Prostate gland (tissue), 2 donors: ENCODE data around the gene CWC25. TPM values are rescaled to one million over a fixed set of nuclear protein-coding genes. Genes with fewer than 3 reads are reported as not detected.

Experiments used
- DNase-seq: peaks from one replicate; pipeline ENCODE4 v3.0.0-alpha.2; 2019; ENCODE audit warnings: low spot score
- H3K27ac ChIP-seq, 2 donors: fragments of 200-600 bp; sonication (generic); 2 replicates each; pipeline ENCODE4 v1.5.1; 2017 to 2019
- H3K27me3 ChIP-seq: fragments of 200-600 bp; sonication (generic); replicated peaks from 2 replicates; pipeline ENCODE4 v1.5.1; 2019; ENCODE audit not compliant: insufficient read depth
- H3K36me3 ChIP-seq, 2 donors: fragments of 200-600 bp; sonication (generic); 1 replicate in 1 of 2; 2 replicates in 1 of 2; pipeline versions ENCODE4 v1.5.1 to v1.8.1; 2017 to 2019
- H3K4me1 ChIP-seq: fragments of 200-600 bp; sonication (generic); replicated peaks from 2 replicates; pipeline ENCODE4 v1.5.1; 2019
- H3K4me3 ChIP-seq, 2 donors: fragments of 200-600 bp; sonication (generic); 2 replicates each; pipeline ENCODE4 v1.5.1; 2017 to 2019
- H3K9me3 ChIP-seq: fragments of 200-600 bp; sonication (generic); 2 replicates; pipeline ENCODE4 v1.5.1; 2017
- CTCF ChIP-seq, 4 experiments: fragments of 200-600 bp in 2 of 4; fragments of 450-650 bp in 2 of 4; sonication (generic) in 2 of 4; IDR thresholded peaks; 1 replicate in 3 of 4; 2 replicates in 1 of 4; pipeline ENCODE4 v1.5.1; 2016 to 2019; ENCODE audit warnings: antibody characterized with exemption in 4 of 4, mild to moderate bottlenecking in 2 of 4, moderate library complexity in 2 of 4
- POLR2A ChIP-seq: fragments of 450-650 bp; IDR thresholded peaks from one replicate; pipeline ENCODE4 v1.6.1; 2016; ENCODE audit warnings: antibody characterized with exemption, mild to moderate bottlenecking
- POLR2AphosphoS5 ChIP-seq: sonication (generic); formaldehyde crosslinking; IDR thresholded peaks from one replicate; pipeline ENCODE4 v1.6.1; 2017; ENCODE audit warnings: antibody characterized with exemption
- WGBS: methylation state at CpG from one replicate; pipeline ENCODE4 v1.1.5; 2018; 5-methylcytosine and 5-hydroxymethylcytosine counted together
- intact Hi-C: fragments of 100-400 bp; cut with DNase I; formaldehyde crosslinking; loops from one replicate; pipeline ENCODE4 v1.14.2; 2022
- microRNA-seq: library from miRNA; unstranded; fragments of <30 nt; microRNA quantifications from one replicate; pipeline ENCODE4, GENCODE V29; 2016
- small RNA-seq, 2 donors: library from RNA; depleted of rRNA; stranded (forward); fragments of <200 nt; gene quantifications; one replicate each; pipeline ENCODE3, GENCODE V24; 2016
- total RNA-seq, 2 donors: library from RNA; depleted of rRNA; stranded (reverse); fragments of >200 nt; gene quantifications; one replicate each; pipeline ENCODE4 v1.1.0, GENCODE V29; 2016

The CWC25 gene
- total RNA-seq, 2 donors from 2014 or later, result 21.9 to 23.3 TPM

GRCh38 chr17:38751808-38752307, 73.3 kb downstream of the CWC25 start:
- Histone ChIP-seq H3K36me3 (peaks cover 0 to 8% of the 10 kb centered on the region in 2 donors), H3K27me3 (no peaks in the 10 kb centered on the region), H3K4me3 (peak overlapping the region; percentile 90 to 99), H3K4me1 (peaks cover 8% of the 10 kb centered on the region), H3K27ac (peak overlapping the region; percentile 76 to 95), H3K9me3 (no peaks in the 10 kb centered on the region)
- WGBS, result 1% methylated on average over 44 of the region's 44 CpGs
- peak; percentile 79 for DNase-seq
- intact Hi-C loops, result loop anchor here (5.0 kb wide), 1 partner anchor 45 kb away; the partner anchor contains the start of gene PIP4K2B
- TF ChIP-seq POLR2AphosphoS5 (peak; percentile 73), CTCF (IDR thresholded peaks at IDR 0.05) (no peak)

- no peak for DNase-seq
- intact Hi-C loops, result loop anchor here (5.0 kb wide), 1 partner anchor 46 kb away; the partner anchor contains the start of gene PIP4K2B
- Histone ChIP-seq H3K27ac (peak overlapping the region; percentile 86 to 95), H3K4me1 (peaks cover 13% of the 10 kb centered on the region), H3K4me3 (peak overlapping the region; percentile 90 to 99), H3K9me3 (no peaks in the 10 kb centered on the region), H3K36me3 (peaks cover 0 to 5% of the 10 kb centered on the region in 2 donors), H3K27me3 (no peaks in the 10 kb centered on the region)
- TF ChIP-seq POLR2A, result no peak
- no peak for TF ChIP-seq POLR2AphosphoS5
- no peak for TF ChIP-seq CTCF (IDR thresholded peaks at IDR 0.05)
- 7% methylated on average over 10 of the region's 10 CpGs for WGBS
These were observed 73.8 kb downstream of the CWC25 start for GRCh38 chr17:38751144-38751807.

Small RNA genes within 50 kb of the gene (microRNA-seq; reads per million reads assigned to microRNA genes)
- gene MIR4727, result 1.3 reads per million, percentile 16 among the genes with 10 or more reads in this experiment

Small RNA genes within 50 kb of the gene (small RNA-seq; reads per million reads assigned to genes)
- gene MIR4727 (0 reads per million in 2 donors), gene RNU6-866P (0 reads per million in 2 donors), gene SNORA21 (0 reads per million in 2 donors), gene SNORA21B (0 reads per million in 2 donors)

Other genes with a start within 250 kb of the CWC25 start
- gene SRCIN1, start 219.4 kb downstream of the CWC25 start, total RNA-seq, result 1 to 10 TPM; 2.4 to 4.8 TPM
- 10 to 100 TPM in 1 of 2 donors, 1 to 10 TPM in 1; 4.1 to 11.0 TPM for gene EPOP, start 150.4 kb downstream of the CWC25 start, total RNA-seq
- 100 to 1,000 TPM in 1 of 2 donors, 10 to 100 TPM in 1; 69.1 to 142 TPM for gene MLLT6, start 120.0 kb downstream of the CWC25 start, total RNA-seq
- gene CISD3, start 95.0 kb downstream of the CWC25 start, total RNA-seq, result 10 to 100 TPM; 17.1 to 17.8 TPM
- 10 to 100 TPM; 17.1 to 17.8 TPM for gene PCGF2, start 77.0 kb downstream of the CWC25 start, total RNA-seq
- 100 to 1,000 TPM; 116 to 192 TPM for gene PSMB3, start 72.6 kb downstream of the CWC25 start, total RNA-seq
- 10 to 100 TPM; 46.2 to 65.2 TPM for gene PIP4K2B, start 25.8 kb downstream of the CWC25 start, total RNA-seq
- gene RPL23, start 28.4 kb upstream of the CWC25 start, total RNA-seq, result 1,000 to 10,000 TPM; 1,006 to 2,029 TPM
- gene LASP1, start 44.7 kb upstream of the CWC25 start, total RNA-seq, result 10 to 100 TPM; 61.8 to 93.4 TPM
- 1 to 10 TPM in 1 of 2 donors, not detected in 1; 5.1 TPM for gene FBXO47, start 142.1 kb upstream of the CWC25 start, total RNA-seq